GM06990 (cell line): ENCODE data around the gene TNN.

Source experiments
- DNase-seq: peaks from one replicate; pipeline ENCODE4 v3.0.0-alpha.2; 2011; ENCODE audit not compliant: insufficient read length; ENCODE audit errors: extremely low read depth
- H3K27me3 ChIP-seq: replicated peaks from 2 replicates; pipeline ENCODE4 v1.6.0; 2011; ENCODE audit warnings: low read length; ENCODE audit not compliant: control insufficient read depth, insufficient read depth
- H3K36me3 ChIP-seq: 2 replicates; pipeline ENCODE4 v1.5.1; 2011; ENCODE audit warnings: low read length; ENCODE audit not compliant: control insufficient read depth, insufficient read depth
- H3K4me3 ChIP-seq: replicated peaks from 2 replicates; pipeline ENCODE4 v1.5.1; 2011; ENCODE audit warnings: low read depth, mild to moderate bottlenecking, control low read depth, low read length
- CTCF ChIP-seq: IDR thresholded peaks from 2 replicates; pipeline ENCODE4 v1.5.1; 2011; ENCODE audit warnings: low read length, control low read depth, mild to moderate bottlenecking, inconsistent platforms; ENCODE audit not compliant: insufficient read depth, poor library complexity, severe bottlenecking

Gene TNN

GRCh38 chr1:175176246-175176645, 108.6 kb downstream of the TNN start:
- no peak for DNase-seq
- no peak overlapping the region for H3K4me3 ChIP-seq
- no peaks in the 10 kb centered on the region for H3K27me3 ChIP-seq
- H3K36me3 ChIP-seq: no peaks in the 10 kb centered on the region; the same call in 1 of the 2 replicates
- TF ChIP-seq CTCF: no peak

GRCh38 chr1:175178056-175178455, 110.4 kb downstream of the TNN start:
- no peaks in the 10 kb centered on the region for H3K27me3 ChIP-seq
- TF ChIP-seq CTCF: no peak
- no peak overlapping the region for H3K4me3 ChIP-seq
- DNase-seq: no peak
- H3K36me3 ChIP-seq: no peaks in the 10 kb centered on the region; the same call in 1 of the 2 replicates

GRCh38 chr1:175178456-175178855, 110.8 kb downstream of the TNN start:
- Histone ChIP-seq H3K27me3 (no peaks in the 10 kb centered on the region), H3K36me3 (no peaks in the 10 kb centered on the region; the same call in 1 of the 2 replicates), H3K4me3 (no peak overlapping the region)
- no peak for TF ChIP-seq CTCF
- DNase-seq: no peak

- TF ChIP-seq CTCF: no peak
- no peaks in the 10 kb centered on the region; the same call in 1 of the 2 replicates for H3K36me3 ChIP-seq
- H3K27me3 ChIP-seq: no peaks in the 10 kb centered on the region
- no peak overlapping the region for H3K4me3 ChIP-seq
- DNase-seq: no peak
Measured at GRCh38 chr1:175179837-175180590, 112.4 kb downstream of the TNN start.

GRCh38 chr1:175182201-175182746, 114.6 kb downstream of the TNN start:
- Histone ChIP-seq H3K36me3 (no peaks in the 10 kb centered on the region), H3K27me3 (no peaks in the 10 kb centered on the region), H3K4me3 (no peak overlapping the region)
- DNase-seq: no peak
- no peak for TF ChIP-seq CTCF

- no peaks in the 10 kb centered on the region for H3K36me3 ChIP-seq
- H3K4me3 ChIP-seq: no peak overlapping the region
- no peaks in the 10 kb centered on the region for H3K27me3 ChIP-seq
- TF ChIP-seq CTCF: no peak
- no peak for DNase-seq
Measured at GRCh38 chr1:175183586-175183985, 116.0 kb downstream of the TNN start.
